DND-41 (cell line): ENCODE measurements around the gene GTF2IRD1.
A peak's percentile ranks its signal among the peaks of the same experiment; 100 is the strongest.
"Not testable (repeated sequence)": the region's sequence is repeated elsewhere in the genome, so short reads cannot be mapped to it uniquely, and the experiment has no call there.

Source experiments
- ATAC-seq: fragments of 200-7000 bp; cut with Tn5 transposase; 3 replicates; pipeline ENCODE4 v1.9.1; 2021; ENCODE audit warnings: low read depth; ENCODE audit not compliant: insufficient read depth
- DNase-seq: peaks from one replicate; pipeline ENCODE4 v3.0.0-alpha.2; 2020
- H2AFZ ChIP-seq: 2 replicates; pipeline ENCODE4 v1.6.0; 2012; ENCODE audit warnings: low read depth, low read length
- H3K27ac ChIP-seq: 2 replicates; pipeline ENCODE4 v1.5.1; 2012; ENCODE audit warnings: low read length, inconsistent platforms
- H3K27me3 ChIP-seq: fragments of 200-600 bp; sonication (generic); 2 replicates; pipeline ENCODE4 v1.6.0; 2012; ENCODE audit warnings: low read length, mild to moderate bottlenecking, inconsistent platforms; ENCODE audit not compliant: insufficient read depth, poor library complexity
- H3K36me3 ChIP-seq: 2 replicates; pipeline ENCODE4 v1.5.1; 2012; ENCODE audit warnings: low read length, inconsistent platforms; ENCODE audit not compliant: insufficient read depth
- H3K4me1 ChIP-seq: 2 replicates; pipeline ENCODE4 v1.5.1; 2012; ENCODE audit warnings: mild to moderate bottlenecking, low read length; ENCODE audit not compliant: insufficient read depth
- H3K4me2 ChIP-seq: 2 replicates; pipeline ENCODE4 v1.6.0; 2012; ENCODE audit warnings: mild to moderate bottlenecking, moderate library complexity, low read length, inconsistent platforms; ENCODE audit not compliant: insufficient read depth
- H3K4me3 ChIP-seq, 2 experiments: fragments of 200-600 bp in 1 of 2; shearing (Covaris generic) in 1 of 2; 2 replicates each; pipeline ENCODE4 v1.5.1; 2012 to 2016; ENCODE audit warnings: inconsistent platforms in 2 of 2, low read length in 2 of 2, mild to moderate bottlenecking in 2 of 2, low read depth in 1 of 2, moderate library complexity in 1 of 2
- H3K79me2 ChIP-seq: 2 replicates; pipeline ENCODE4 v1.6.0; 2012; ENCODE audit warnings: low read length, inconsistent platforms; ENCODE audit not compliant: insufficient read depth
- H3K9ac ChIP-seq: 2 replicates; pipeline ENCODE4 v1.6.0; 2012; ENCODE audit warnings: low read depth, mild to moderate bottlenecking, inconsistent platforms, low read length, moderate library complexity
- H3K9me3 ChIP-seq: 2 replicates; pipeline ENCODE4 v1.5.1; 2012; ENCODE audit warnings: low read length, moderate library complexity, mild to moderate bottlenecking, inconsistent platforms; ENCODE audit not compliant: insufficient read depth, severe bottlenecking
- H4K20me1 ChIP-seq: 2 replicates; pipeline ENCODE4 v1.6.0; 2012; ENCODE audit warnings: low read length; ENCODE audit not compliant: insufficient read depth
- EZH2 ChIP-seq: IDR thresholded peaks from 3 replicates; pipeline ENCODE4 v1.6.1; 2012; ENCODE audit warnings: borderline replicate concordance, low read depth, mild to moderate bottlenecking, moderate library complexity, low read length, inconsistent platforms; ENCODE audit not compliant: severe bottlenecking
- TF ChIP-seq, protein P1 (sequence below): IDR thresholded peaks from 2 replicates; pipeline ENCODE4 v1.5.1; 2012; ENCODE audit warnings: borderline replicate concordance, low read length, moderate library complexity, mild to moderate bottlenecking; ENCODE audit not compliant: poor library complexity, severe bottlenecking; ENCODE audit errors: extremely low read depth

GTF2IRD1 gene

DNA sequence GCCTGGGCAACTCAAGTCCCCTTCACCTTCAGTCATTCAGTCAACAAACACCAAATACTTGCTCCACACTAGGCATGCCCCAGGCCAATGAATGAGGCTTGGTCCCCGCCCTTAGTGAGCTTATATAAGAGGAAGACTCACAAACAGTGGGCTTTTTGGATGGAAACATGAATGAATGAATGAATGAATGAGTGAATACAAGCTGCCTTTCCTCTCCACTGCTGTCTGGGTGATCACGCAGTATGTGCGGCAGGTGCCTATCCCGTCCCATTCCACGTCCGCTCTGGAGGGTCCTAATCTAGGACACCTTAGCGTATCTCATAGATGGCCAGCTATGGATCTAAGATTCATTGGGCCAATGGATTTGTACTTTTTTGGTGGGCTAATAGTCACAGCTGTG, 184.0 kb downstream of the GTF2IRD1 start:
- no peak overlapping the region for H2AFZ ChIP-seq
- H3K27ac ChIP-seq, result no peak overlapping the region
- no peaks in the 10 kb centered on the region for H3K27me3 ChIP-seq
- no peak for ATAC-seq
- no peaks in the 10 kb centered on the region for H3K79me2 ChIP-seq
- TF ChIP-seq, protein P1, sequence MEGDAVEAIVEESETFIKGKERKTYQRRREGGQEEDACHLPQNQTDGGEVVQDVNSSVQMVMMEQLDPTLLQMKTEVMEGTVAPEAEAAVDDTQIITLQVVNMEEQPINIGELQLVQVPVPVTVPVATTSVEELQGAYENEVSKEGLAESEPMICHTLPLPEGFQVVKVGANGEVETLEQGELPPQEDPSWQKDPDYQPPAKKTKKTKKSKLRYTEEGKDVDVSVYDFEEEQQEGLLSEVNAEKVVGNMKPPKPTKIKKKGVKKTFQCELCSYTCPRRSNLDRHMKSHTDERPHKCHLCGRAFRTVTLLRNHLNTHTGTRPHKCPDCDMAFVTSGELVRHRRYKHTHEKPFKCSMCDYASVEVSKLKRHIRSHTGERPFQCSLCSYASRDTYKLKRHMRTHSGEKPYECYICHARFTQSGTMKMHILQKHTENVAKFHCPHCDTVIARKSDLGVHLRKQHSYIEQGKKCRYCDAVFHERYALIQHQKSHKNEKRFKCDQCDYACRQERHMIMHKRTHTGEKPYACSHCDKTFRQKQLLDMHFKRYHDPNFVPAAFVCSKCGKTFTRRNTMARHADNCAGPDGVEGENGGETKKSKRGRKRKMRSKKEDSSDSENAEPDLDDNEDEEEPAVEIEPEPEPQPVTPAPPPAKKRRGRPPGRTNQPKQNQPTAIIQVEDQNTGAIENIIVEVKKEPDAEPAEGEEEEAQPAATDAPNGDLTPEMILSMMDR, result no peak
- TF ChIP-seq EZH2, result no peak
- DNase-seq, result no peak
- no peaks in the 10 kb centered on the region for H4K20me1 ChIP-seq
- H3K4me1 ChIP-seq, result no peaks in the 10 kb centered on the region
- no peak overlapping the region for H3K4me3 ChIP-seq
- no peak overlapping the region for H3K4me2 ChIP-seq
- H3K9ac ChIP-seq, result no peak overlapping the region
- H3K9me3 ChIP-seq, result no peaks in the 10 kb centered on the region
- no peaks in the 10 kb centered on the region for H3K36me3 ChIP-seq

DNA sequence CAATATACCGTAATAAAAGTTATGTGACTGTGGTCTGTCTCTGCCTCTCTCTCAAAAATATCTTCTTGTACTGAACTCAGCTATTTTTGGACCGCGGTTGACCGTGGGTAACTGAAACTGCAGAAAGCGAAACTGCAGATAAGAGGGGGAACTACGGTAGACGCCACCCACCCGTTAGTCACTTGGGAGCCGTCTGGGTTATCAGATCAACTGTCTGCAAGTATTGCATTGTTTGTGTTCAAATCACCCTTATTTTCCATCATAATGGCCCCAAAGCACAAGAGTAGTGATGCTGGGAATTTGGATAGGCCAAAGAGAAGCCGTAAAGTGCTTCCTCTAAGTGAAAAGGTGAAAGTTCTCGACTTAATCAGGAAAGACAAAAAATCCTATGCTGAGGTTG, 196.3 kb downstream of the GTF2IRD1 start:
- peak overlapping the region; percentile 61 for H3K4me2 ChIP-seq
- peak overlapping the region in 1 of 2 experiments; percentile 48; a peak in 2 of 4 replicates for H3K4me3 ChIP-seq
- H3K9me3 ChIP-seq, result not testable (repeated sequence)

DNA sequence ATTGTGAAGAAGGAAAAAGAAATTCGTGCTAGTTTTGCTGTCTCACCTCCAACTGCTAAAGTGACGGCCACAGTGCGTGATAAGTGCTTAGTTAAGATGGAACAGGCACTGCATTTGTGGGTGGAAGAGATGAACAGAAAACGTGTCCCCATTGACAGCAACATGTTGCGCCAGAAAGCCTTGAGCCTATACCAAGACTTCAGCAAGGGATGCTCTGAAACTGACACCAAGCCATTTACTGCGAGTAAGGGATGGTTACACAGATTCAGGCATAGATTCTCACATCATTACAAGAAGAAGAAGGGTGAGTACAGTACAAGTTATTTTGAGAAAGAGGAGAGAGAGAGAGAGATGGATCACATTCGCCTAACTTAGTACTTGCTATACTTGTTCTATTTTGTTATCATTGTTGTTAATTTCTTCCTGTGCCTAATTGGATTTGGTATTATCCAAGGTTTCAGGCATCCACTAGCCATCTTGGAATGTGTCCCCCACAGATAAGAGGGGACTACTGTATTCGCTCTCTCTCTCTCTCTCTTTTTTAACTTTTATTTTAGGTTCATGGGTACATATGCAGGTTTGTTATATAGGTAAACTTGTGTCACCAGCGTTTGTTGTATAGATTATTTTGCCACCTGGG, 196.9 kb downstream of the GTF2IRD1 start:
- Histone ChIP-seq H3K4me1 (peaks cover 22% of the 10 kb centered on the region), H3K27ac (peak overlapping the region; percentile 61; the same call in 1 of the 2 replicates), H2AFZ (peak overlapping the region; percentile 28; the same call in 1 of the 2 replicates), H3K4me2 (peak overlapping the region; percentile 61), H3K4me3 (0 out of 4 replicates have a peak overlapping the region, but pooled peaks of 1 of the 2 experiments have one; percentile 5), H3K9ac (peak overlapping the region; percentile 34; the same call in 1 of the 2 replicates)
- peak; percentile 39 for ATAC-seq
- not testable (repeated sequence) for DNase-seq, H4K20me1 ChIP-seq, H3K36me3 ChIP-seq, H3K79me2 ChIP-seq, H3K27me3 ChIP-seq, H3K9me3 ChIP-seq

More for the DNA sequence above, 196.3 kb downstream of the GTF2IRD1 start:
- not testable (repeated sequence) for H3K27me3 ChIP-seq, H3K36me3 ChIP-seq, H4K20me1 ChIP-seq, H3K79me2 ChIP-seq
- H3K4me1 ChIP-seq, result peaks cover 22% of the 10 kb centered on the region
- peak; percentile 81 for DNase-seq
- peak overlapping the region; percentile 34; the same call in 1 of the 2 replicates for H3K9ac ChIP-seq
- peak overlapping the region; percentile 79 for H2AFZ ChIP-seq
- H3K27ac ChIP-seq, result peak overlapping the region; percentile 80
- peak; percentile 99 for ATAC-seq

DNA sequence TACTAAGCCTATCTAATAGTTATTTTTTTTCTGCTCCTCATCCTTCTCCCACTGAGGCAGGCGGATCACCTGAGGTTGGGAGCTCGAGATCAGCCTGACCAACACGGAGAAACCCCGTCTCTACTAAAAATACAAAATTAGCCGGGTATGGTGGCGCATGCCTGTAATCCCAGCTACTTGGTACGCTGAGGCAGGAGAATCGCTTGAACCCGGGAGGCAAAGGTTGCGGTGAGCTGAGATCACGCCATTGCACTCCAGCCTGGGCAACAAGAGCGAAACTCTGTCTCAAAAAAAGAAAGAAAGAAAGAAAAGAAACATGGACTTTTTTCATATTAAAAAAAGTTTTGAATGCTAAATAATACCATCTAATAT, 197.4 kb downstream of the GTF2IRD1 start:
- not testable (repeated sequence) for H4K20me1 ChIP-seq, DNase-seq, H3K27me3 ChIP-seq, H3K36me3 ChIP-seq, H3K4me3 ChIP-seq, H3K4me2 ChIP-seq, H2AFZ ChIP-seq, H3K79me2 ChIP-seq, H3K9me3 ChIP-seq, ATAC-seq, H3K9ac ChIP-seq
- Histone ChIP-seq H3K4me1 (peaks cover 27% of the 10 kb centered on the region), H3K27ac (0 out of 2 replicates have a peak overlapping the region, but pooled peaks have one; percentile 61)
